ENCODE data around the gene ARHGAP6.

Gene ARHGAP6

DNA sequence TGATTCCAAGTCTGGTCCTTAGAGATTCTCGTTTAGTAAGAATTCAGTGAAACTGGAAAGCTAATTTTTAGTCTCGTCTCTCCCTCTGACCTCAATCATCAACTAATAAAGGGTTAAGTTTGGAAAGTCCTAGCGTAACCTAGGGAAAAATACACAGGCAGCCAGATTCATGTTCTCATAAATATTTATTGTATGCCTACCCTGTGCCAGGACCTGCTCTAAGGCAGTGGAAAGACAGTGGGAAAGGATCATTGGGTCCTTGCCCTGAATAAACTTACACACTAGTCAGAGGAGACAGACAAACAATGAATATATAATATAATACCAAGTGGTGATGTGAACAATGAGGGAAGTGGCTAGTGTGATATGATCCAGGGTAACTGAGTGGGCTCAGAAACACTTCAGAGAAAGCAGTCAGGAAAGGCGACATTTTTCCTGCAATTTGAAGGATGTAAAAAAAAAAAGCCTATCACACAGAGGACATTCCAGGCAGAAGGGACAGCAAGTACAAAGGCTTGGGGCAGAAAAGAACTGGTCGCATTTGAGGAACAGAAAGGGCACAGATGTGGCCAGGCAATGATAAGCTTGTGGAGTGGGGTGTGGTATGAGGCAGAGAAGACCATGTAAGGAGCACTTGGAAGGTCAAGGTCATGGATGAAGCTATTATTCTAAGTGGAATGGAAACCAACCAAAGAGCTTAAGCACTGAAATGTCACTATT is 243.8 kb downstream of the ARHGAP6 start:
- no peak for DNase-seq

DNA sequence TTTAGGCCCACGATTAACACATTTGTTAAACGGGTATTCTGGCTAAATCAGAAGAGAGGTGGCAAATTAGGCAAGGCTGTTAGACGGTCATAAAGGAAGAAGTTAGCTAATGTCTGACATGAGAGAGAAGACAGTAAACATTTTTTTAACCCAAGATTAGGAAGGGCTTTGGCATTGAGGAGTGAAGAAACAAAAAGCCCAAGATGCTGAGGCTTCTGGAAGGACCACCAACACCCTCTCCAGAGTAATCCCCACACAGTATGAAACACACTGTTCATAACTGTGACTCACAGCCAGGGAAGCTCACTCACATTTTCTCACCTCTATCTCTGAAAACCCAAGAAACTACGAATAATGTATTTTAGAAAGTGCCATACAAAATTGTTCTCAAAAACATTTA is 244.9 kb downstream of the ARHGAP6 start:
- no peak for DNase-seq

DNA sequence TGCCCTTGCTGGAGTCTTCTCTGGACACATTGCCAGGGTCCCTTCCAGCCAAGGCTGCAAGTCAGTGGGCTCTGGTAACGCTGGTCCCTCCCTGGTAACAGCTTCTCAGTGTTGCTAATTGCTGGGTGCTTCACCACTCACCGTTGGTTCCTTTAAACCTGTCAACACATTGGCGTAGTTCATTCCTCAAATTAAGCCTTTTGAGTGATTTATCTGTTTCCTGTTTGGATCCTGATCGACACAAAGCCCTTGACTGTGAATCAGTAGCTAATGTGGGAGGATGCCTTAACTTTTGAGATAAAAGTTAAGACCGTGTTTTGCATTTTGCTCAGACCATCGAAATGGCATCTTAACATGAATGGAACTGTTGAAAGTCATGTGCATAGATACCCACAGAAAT is 246.6 kb downstream of the ARHGAP6 start:
- DNase-seq: no peak

DNA sequence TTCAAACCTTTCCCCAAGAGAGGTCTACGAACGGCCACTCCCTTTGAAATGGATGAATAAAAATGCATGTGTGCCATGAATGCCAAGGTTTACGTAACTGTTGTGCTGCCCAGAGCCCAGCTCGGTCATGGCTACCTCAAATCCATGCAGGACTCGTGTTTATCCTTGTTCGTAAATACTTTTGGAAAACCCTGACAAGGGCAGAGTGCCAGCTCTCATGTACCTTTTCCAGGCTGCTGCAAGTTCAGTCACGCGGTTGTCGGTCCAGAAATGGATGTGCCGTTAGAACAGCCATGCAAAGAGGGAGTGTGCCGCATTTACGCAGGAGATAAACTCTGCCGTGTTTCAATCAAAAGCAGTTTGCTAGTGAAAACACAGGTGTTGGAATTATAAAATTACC is 249.1 kb downstream of the ARHGAP6 start:
- DNase-seq: no peak

DNA sequence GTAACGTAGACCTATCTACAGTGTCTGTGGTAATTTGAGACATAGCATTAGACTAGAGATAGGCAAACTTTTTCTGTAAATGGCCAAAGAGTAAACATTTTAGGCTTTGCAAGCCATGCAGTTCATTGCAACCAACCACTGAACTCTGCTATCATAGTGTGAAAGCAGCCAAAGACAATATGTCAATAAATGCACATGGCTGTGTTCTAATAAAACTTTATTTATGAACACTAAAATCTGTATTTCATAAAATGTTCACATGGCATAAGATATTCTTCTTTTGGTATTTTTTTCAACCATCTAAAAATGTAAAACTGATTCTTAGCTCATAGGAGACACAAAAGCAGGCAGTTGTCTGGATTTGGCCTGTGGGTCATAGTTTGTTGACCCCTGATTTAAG is 251.6 kb downstream of the ARHGAP6 start:
- DNase-seq: no peak

DNA sequence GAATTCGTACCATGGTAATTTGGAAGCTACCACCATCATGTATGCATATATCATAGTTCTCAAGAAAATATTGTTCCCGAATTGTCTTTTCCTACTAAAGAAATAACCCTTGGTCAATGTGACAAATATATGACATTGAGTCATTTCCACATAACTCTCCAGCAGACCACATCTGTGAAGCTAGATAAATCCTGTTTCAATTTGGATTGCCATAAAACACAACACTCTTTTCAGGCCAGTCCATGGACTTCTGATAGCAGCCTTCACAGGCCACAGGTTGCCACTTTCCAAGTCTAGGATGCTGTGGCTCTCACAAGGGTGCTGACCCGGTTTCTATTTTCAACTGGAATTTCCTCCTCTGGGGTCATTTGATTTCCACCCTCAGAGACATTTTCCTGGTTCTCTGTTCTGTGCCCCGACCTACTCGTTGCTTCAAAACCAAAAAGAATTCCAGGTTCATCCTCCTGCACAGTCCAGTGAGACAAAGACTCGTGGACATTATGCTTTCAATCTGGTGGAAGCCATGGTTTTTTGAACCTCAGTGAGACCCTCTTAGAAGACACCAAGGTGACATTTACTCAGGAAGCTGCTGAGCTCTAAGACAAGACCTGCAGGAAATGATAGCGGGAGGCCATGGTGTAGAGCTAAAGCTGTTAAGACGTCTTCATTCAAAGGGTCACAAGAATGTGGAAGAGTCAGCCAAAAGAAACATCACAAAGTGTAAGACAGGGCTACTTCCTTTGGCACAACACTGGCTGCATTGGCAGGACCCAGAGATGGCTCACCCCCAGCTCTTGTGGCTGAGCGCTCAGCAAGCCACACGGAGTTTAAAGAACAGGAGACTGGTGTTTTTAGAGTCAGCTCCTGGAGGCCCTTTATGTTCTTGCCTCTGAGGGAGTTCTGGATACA is 252.8 kb downstream of the ARHGAP6 start:
- DNase-seq: no peak

DNA sequence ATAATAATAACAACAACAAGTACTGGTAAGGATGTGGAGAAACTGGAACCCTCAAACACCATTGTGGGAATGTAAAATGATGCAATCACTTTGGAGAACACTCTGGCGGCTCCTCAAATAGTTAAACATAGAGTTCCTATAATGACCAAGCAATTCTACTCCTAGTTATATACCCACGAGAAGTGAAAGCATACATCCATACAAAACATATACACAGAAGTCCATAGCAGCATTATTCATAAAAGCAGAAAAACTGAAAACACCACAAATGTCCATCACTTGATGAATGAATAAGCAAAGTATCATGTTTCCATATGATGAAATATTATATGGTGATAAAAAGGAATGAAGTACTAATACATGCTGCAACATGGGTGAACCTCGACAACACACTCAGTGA is 255.8 kb downstream of the ARHGAP6 start:
- no peak for DNase-seq

DNA sequence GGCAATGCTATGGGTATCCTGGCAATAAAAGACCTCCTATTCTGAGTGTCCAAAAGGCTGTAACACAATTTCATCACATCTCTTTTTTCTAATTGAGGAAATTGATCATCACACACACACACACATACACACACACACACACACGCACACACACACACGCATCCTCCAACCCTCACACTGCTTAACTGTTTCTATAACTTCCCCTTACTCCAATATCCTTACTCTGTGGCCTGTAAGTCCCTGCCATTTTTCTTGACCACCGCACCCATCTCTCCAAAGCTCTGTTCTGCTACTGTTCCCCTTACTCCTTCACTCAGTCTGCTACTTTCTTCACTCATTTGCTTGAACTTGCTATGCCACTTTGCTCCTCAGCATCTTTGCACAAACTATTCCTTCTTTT is 256.9 kb downstream of the ARHGAP6 start:
- DNase-seq: no peak

DNA sequence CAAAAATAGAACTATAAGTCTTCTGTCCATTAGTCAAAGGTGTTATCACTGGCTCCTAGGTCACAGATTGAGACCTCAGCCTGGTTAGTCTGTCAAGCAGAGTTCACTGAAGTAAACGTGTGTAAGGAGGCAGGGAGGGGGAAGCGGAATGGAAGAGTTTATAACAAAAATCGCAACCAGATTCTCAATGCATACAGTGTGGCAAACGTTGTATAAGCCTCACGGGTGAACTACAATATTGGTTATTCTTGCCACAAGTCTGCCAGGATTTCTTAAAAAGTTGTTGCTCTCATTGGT is 257.7 kb downstream of the ARHGAP6 start:
- DNase-seq: no peak

DNA sequence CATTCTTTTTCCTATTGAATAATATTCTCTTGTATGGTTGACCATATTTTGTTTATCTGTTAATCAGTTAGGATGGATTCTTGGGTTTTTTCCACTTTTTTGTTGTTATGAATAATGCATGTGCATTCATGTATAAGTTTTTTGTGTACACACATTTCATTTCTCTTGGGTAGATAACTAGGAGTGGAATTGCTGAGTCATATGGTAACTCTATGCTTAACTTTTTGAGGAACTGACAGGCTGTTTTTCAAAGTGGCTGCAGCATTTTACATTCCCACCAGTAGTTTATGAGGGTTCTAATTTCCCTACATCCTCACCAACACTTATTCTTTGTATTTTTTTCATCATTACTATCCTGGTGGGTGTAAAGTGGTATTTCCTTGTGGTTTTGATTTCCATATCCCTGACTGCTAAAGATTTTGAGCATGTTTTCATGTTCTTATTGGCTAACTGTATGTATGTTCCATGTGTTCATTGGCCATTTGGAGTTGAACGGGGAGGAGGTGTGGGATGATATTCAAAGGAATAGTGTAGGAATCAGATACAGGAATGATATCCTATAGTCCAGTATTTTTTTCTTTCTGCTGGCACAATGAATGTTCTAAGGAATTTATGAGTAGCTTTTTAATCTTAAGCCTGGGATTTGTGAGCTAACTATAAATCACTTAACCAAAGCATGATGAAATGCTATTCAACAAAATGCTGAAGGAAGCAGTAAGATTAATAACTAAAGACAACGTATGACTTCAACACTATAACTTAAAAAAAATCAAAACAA is 258.2 kb downstream of the ARHGAP6 start:
- no peak for DNase-seq

DNA sequence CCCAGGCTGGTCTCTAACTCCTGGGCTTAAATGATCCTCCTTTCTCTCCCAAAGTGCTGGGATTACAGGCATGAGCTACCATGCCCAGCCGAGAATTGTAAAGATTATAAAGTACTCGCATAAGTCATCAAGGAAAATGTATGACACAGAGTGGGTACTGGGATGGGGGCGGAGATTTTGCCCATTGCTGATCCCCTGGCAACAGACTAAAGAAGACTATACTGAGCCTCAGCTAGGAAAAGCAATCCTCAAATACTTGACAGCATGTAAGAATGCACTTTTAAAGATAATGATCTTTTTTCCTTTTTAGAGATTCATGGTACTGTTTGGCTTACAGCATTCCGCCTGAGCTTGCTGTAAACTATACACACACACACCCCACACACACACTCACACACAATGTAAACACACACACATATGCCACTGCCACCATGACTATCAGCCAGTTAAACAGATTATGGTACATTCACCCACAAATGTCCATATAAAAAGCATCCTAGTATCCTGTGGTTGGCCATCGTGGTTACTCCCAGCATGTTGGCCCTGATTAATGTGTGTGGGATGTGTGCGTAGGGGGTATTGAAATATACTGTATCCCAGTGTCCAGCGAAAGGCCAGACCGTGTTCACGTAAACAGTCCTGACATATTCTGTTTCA is 259.5 kb downstream of the ARHGAP6 start:
- no peak for DNase-seq

DNA sequence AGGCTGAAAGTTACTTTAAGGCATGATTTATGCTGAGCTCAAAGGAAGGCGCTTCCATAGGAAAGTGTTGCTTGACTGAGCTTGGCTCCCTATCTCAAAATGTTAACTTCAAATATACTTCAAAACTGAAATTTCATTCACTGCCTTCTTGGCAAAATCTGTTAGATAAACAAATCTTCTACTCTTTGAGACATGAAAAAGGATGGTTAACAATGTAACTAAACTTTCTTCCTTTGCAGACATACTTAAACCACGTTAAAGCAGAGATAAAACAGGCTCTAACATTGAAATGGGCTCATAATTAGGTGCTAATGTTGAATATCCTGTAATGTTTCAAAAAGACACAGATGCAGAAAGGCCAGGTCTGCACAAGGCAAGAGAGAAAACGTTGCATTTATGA is 262.1 kb downstream of the ARHGAP6 start:
- DNase-seq: no peak

DNA sequence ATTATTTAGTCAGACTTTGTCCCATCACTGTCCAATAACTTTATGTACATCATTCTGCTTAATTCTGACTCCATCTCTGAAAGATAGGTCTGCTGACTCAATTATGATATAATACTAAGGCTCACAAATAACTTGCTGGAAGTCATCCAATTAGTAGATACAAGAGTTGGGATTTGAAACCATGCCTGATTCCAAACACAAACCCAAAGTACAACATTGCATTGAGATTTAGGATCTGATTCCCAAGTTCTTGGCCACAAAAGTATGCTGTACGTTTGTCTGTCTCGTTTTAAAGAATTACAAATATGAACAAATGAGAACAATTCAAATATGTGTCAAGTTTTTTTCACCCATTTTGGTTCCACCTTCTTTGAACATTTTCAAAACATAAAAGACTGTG is 263.8 kb downstream of the ARHGAP6 start:
- DNase-seq: no peak

DNA sequence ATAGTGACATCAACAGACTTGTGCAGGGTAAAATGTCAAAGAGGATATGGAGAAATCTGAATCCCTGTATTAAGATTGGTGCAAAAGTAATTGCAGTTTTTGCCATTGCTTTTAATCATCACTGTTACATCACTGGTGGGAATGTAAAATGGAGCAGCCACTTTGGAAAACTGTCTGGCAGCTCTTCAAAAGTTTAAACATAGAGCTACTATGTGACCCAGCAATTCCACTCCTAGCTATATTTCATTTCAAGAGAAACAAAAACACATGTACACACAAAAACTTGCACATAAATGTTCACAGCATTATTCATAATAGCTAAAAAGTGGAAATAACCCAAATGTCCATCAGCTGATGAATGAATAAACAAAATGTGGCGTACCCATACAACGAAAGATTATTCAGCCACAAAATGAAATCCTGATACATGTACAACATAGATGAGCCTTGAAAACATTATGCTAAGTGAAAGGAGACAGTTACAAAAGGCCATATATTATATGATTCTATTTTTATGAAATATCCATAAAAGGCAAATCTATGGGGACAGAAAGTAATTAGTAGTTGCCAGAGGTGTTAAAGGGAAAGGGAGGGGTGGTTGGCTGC is 266.1 kb downstream of the ARHGAP6 start:
- DNase-seq: no peak

DNA sequence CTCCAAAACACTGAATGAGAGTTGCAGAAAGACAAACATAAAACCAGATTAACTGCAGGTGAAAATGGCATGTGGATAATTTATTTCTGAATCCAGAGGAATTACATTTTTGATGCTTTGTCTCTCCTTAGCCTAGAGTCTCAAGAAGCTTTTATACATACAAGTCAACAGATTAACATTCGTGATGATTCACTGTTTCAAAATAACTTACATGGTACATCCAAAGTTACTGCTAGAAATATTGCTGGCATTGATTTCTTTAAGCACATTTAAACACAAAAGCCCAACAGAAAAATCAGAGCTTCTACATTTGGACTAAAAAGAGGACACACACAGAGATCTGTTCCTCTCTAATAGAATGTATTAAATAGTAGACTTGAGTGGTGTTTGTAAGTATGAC is 266.9 kb downstream of the ARHGAP6 start:
- DNase-seq: no peak

DNA sequence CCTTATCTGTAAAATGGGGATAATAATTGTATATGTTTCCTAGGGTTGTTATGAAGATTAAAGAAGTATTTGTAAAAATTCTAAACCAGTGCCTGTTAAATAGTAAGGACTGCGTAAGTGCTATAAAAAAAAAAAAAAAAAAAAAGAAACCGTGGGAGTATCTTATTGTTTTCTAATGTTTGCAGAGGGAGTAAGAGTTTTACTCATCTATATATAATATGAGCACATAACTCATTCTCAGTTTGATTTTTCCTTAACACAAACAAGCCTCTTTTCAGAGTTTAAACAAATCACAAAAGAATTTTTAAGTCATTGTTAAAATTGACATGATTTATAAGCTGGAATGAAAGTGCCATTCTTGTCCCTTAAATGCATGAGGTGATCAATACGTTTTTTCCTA is 267.6 kb downstream of the ARHGAP6 start:
- DNase-seq: no peak

DNA sequence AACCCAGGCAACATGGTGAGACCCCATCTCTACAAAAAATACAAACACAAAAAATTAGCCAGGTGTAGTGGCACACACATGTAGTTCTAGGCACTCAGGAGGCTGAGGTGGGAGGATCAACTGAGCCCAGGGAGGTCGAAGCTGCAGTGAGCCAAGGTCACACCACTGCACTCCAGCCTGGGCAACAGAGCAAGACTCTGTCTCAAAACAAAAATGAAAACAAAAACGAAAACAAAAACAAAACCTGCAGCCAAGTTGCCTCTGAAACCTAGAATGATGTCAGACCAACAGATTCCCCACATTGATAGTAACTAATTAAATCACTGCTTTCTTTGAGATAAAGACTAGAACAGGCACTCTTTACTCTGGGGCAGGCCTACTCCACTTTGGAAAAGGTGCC is 268.0 kb downstream of the ARHGAP6 start:
- no peak for DNase-seq

DNA sequence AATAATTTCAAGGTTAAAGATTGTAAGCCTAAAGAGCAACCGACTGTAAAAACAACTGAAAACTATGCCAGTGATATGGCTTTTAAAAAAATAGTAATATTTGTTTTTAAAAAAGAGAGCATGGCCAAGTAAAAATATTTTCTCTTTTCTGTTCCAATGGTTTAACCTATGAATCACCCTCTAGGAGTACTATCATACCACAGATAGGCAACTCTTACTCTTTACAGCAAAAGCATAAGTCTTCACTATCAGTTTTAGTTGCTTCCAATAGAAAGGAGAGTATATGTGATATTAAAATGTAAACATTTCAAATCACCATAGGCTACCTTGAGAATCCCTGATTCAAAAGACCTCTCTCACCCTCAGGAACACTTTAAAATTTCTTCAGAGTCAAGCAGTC is 269.9 kb downstream of the ARHGAP6 start:
- DNase-seq: no peak

DNA sequence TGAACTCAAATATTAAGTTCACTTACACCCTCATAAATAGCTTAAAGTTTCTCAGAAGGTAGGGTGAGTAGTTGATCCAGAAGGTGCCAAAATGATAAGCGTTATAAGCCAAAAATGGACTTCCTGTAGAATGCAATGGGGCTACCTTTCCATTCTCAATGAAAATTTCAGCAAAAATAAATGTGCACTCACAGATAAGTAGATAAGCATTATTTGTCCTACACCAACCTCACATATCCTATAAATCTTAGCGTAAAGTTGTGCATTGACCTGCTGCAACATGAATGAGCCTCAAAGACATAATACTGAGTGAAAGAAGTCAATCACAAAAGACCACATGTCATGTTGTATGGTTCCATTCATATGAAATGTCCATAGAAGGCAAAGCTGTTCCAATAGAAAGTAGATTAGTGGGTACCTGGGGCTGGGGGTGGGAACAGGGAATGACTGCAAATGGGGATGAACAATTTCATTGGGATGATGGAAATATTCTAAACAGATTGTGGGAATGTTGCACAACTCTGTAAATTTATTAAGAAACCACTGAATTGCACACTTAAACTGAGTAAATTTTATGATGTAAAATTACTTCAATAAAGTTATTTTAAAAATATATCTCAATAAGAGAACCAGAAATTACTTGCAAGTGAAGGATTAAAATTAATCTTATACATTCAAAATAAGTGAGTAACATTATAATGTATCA is 271.6 kb downstream of the ARHGAP6 start:
- no peak for DNase-seq

DNA sequence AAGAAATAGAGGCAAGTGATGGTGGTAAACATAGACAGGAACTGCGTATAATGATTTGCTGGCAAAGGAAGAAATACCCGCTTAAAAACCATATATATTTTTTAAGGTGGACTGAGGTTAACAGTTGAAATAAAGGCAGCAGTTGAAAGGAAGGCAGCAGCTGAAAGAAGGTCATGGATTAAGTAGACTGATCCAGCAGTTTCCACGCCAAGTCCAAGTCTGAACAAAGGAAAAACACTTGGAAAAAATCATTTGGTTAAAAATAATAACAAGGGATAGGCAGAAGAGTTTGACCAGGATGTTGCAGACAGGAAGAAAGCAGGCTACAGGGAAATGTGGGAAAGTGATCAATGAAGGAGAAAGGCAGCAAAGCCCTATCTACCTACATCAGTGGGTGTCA is 278.9 kb downstream of the ARHGAP6 start:
- no peak for DNase-seq

DNA sequence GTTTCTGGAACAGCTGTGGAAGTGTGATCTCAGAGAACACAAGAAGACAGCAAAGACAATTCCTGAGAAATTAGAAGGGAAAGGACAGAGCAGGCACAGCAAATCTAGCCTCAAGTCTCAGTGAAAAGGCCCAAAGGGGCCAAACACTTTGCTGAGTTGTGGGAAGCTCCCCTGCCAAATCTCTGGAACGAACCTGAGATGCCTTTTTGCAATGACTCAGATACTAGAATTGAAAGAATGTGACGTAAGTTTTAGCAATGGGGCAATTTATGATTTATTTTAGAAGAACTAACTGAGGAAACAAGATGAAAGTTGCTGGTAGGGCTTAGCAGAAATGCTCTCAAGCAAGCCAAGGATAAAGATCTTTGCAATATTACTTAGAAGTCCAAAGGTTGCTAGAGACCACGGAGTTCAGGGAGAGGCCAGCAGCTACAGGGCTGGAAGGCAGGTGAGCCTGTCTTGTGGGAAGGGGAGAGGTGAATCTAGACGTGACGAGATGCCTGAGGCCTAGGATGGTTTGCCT is 279.7 kb downstream of the ARHGAP6 start:
- no peak for DNase-seq

DNA sequence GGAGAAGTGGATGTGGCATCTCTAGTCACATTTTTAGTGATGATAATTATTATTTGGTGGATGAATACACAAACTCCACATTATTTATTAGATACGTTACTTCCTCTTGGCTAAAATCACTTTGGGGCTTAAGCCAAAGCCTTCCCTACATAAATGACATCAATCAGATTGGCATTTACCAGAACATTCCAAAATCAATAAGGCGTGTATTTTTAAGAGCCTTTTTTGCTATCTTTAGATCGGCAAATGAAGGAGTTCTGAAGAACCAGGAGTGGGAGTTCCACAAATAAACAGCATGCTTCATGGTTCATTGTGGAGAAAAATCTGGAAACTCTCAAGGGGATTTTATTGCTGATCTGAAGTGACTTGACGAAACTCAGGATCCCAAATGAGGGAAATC is 282.8 kb downstream of the ARHGAP6 start:
- DNase-seq: no peak
